ENCODE data around the gene TEX51.

Gene TEX51

DNA sequence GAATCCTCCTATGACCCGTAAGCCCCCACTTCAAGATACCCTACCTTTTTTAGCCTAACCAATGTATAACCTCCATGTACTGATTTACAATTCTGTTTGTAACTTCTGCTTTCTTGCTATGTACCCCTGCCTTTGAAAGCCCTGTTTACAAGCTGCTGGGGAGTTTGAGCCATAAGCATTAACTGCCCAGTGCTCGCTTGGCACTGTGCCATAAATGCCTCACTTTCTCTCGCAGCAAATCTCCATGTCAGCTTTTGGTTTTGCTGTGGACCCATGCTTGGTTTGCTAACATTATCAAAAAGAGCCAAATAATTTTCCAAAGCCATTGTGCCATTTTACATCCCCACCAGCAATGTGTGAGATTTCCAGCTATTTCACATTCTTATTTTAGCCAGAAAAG is 51.8 kb downstream of the TEX51 start:
- DNase-seq (ENCODE audit: low spot score) = no peak
